ENCODE data around the gene LIAS.

LIAS gene

DNA sequence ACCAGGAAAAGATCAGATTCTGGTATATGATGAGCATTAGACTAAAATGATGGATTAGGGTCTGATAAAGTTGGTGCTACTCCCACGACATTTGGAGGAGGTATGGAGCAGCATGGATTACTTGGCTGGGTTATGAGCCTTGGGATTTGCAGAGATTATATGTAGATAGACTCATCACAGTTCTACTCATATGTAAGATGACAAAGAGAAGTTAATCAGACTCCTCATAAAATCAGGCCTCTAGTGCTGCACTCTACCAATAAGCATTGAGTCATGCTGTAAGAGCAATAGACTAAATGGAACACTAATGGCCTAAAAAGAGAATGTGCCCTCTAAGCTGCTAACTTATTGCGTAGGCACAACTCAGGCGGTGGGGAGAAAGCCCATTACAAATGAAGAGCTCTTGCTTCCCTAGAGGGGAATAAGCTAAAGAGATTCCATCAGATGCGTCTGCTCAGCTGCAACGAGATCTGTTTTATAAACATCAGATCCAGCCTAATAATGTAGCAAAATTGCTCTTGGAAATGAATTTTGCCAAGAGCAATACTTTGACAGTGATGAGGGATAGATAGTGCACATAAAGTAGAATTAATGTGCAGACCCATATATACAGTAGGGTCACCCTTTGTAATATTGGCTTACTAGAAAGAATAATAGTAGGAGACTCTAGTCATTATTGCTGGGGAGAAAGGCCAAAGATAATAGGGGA, 17.5 kb downstream of the LIAS start:
- Mint-ChIP-seq H3K36me3 (ENCODE audit: low read depth) (peaks cover 18% of the 10 kb centered on the region), H3K27me3 (ENCODE audit: low read depth) (no peaks in the 10 kb centered on the region), H3K27ac (peak overlapping the region in 1 of 3 experiments; percentile 34), H3K4me1 (no peaks in the 10 kb centered on the region), H3K4me3 (no peak overlapping the region), H3K9me3 (no peaks in the 10 kb centered on the region)
- TF ChIP-seq, protein P1, sequence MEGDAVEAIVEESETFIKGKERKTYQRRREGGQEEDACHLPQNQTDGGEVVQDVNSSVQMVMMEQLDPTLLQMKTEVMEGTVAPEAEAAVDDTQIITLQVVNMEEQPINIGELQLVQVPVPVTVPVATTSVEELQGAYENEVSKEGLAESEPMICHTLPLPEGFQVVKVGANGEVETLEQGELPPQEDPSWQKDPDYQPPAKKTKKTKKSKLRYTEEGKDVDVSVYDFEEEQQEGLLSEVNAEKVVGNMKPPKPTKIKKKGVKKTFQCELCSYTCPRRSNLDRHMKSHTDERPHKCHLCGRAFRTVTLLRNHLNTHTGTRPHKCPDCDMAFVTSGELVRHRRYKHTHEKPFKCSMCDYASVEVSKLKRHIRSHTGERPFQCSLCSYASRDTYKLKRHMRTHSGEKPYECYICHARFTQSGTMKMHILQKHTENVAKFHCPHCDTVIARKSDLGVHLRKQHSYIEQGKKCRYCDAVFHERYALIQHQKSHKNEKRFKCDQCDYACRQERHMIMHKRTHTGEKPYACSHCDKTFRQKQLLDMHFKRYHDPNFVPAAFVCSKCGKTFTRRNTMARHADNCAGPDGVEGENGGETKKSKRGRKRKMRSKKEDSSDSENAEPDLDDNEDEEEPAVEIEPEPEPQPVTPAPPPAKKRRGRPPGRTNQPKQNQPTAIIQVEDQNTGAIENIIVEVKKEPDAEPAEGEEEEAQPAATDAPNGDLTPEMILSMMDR (IDR thresholded peaks at IDR 0.05; ENCODE audit: unreplicated experiment in 3 of 3): no peak

GRCh38 chr4:39480251-39480650, 21.4 kb downstream of the LIAS start:
- no peak overlapping the region for H3K27ac Mint-ChIP-seq

DNA sequence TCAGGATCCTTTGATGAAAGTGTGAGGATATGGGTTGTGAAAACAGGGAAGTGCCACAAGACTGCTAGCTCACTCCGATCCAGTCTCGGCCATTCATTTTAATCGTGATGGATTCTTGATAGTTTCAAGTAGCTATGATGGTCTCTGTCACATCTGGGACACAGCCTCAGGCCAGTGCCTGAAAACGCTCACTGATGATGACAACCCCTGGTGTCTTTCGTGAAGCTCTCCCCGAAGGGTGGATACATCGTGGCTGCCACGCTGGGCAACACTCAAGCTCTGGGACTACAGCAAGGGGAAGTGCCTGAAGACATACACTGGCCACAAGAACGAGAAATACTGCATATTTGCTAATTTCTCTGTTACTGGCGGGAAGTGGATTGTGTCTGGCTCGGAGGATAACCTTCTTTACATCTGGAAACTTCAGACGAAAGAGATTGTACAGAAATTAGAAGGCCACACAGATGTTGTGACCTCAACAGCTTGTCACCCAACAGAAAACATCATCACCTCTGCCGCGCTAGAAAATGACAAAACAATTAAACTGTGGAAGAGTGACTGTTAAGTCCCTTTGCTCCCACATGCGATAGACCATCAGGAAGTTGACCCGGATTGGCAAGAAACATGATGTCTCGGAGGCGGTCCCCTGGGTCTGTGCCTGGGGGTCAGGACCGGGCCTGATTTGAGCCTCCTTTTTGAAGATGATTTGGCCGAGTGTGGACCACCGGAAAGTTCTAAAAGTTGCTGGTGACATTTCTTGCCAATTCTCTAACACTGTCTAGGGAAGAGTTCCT, 22.2 kb downstream of the LIAS start:
- H3K4me1 Mint-ChIP-seq: no peaks in the 10 kb centered on the region
- H3K27ac Mint-ChIP-seq: no peak overlapping the region
- H3K4me3 Mint-ChIP-seq: no peak overlapping the region
- peaks cover 8% of the 10 kb centered on the region for H3K9me3 Mint-ChIP-seq
- H3K27me3 Mint-ChIP-seq (ENCODE audit: low read depth): no peaks in the 10 kb centered on the region
- H3K36me3 Mint-ChIP-seq (ENCODE audit: low read depth): peaks cover 13% of the 10 kb centered on the region
- TF ChIP-seq, protein P1 (IDR thresholded peaks at IDR 0.05; ENCODE audit: unreplicated experiment in 3 of 3): no peak

More at GRCh38 chr4:39480251-39480650, 21.4 kb downstream of the LIAS start:
- Mint-ChIP-seq H3K36me3 (ENCODE audit: low read depth) (peaks cover 13% of the 10 kb centered on the region), H3K4me1 (no peaks in the 10 kb centered on the region), H3K4me3 (no peak overlapping the region), H3K9me3 (peaks cover 8% of the 10 kb centered on the region), H3K27me3 (ENCODE audit: low read depth) (no peaks in the 10 kb centered on the region)
- TF ChIP-seq, protein P1 (IDR thresholded peaks at IDR 0.05; ENCODE audit: unreplicated experiment in 3 of 3): no peak

DNA sequence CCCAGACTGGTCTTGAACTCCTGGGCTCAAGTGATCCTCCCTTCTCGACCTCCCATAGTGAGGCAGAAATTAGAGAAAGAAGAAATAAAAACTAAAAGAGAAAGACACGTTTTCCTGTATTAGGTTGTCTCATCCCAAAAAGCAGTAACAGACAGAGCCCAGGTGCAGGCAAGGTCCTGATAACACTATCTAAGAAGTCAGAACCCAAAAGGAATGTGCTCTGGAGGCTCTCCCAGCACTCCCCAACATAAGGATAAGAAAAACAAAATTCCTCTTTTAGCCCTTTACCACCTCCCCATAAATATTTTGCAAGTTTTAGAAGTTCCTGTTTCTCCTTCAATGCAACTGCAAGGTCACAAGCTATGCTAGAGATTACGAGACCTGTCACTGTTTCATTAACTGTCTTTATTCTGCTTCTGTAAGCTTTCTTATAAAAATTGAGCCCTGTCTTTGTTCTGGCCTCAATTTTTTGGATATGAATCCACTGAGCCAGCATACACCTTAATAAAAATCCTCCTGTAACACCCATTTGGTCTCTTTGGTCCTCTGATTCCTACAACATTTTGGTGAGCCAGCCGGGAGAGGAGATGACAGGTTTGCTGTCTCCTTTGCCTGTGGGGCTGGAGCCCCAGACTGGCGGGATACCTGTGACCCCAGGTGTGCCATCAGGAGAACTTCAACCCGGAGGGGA, 25.9 kb downstream of the LIAS start:
- Mint-ChIP-seq H3K27me3 (ENCODE audit: low read depth) (no peaks in the 10 kb centered on the region), H3K4me3 (no peak overlapping the region), H3K36me3 (ENCODE audit: low read depth) (peaks cover 6% of the 10 kb centered on the region), H3K27ac (no peak overlapping the region), H3K9me3 (peaks cover 8% of the 10 kb centered on the region), H3K4me1 (no peaks in the 10 kb centered on the region)
- TF ChIP-seq, protein P1 (IDR thresholded peaks at IDR 0.05; ENCODE audit: unreplicated experiment in 3 of 3): no peak

- TF ChIP-seq, protein P1 (IDR thresholded peaks at IDR 0.05; ENCODE audit: unreplicated experiment in 3 of 3): no peak
- H3K36me3 Mint-ChIP-seq (ENCODE audit: low read depth): no peaks in the 10 kb centered on the region
- H3K9me3 Mint-ChIP-seq: peaks cover 8% of the 10 kb centered on the region
- no peak overlapping the region for H3K4me3 Mint-ChIP-seq
- no peak overlapping the region for H3K27ac Mint-ChIP-seq
- H3K27me3 Mint-ChIP-seq (ENCODE audit: low read depth): no peaks in the 10 kb centered on the region
- H3K4me1 Mint-ChIP-seq: no peaks in the 10 kb centered on the region
Measured at GRCh38 chr4:39486221-39486804, 27.5 kb downstream of the LIAS start.

Measured in nephron (organoid).